HPDE6-E6E7 (cell line): ENCODE data around the gene SPATA31D4.

Experiments
- DNase-seq: peaks from one replicate; pipeline ENCODE4 v3.0.0; 2011; ENCODE audit warnings: missing footprints; ENCODE audit errors: extremely low spot score

SPATA31D4 gene

DNA sequence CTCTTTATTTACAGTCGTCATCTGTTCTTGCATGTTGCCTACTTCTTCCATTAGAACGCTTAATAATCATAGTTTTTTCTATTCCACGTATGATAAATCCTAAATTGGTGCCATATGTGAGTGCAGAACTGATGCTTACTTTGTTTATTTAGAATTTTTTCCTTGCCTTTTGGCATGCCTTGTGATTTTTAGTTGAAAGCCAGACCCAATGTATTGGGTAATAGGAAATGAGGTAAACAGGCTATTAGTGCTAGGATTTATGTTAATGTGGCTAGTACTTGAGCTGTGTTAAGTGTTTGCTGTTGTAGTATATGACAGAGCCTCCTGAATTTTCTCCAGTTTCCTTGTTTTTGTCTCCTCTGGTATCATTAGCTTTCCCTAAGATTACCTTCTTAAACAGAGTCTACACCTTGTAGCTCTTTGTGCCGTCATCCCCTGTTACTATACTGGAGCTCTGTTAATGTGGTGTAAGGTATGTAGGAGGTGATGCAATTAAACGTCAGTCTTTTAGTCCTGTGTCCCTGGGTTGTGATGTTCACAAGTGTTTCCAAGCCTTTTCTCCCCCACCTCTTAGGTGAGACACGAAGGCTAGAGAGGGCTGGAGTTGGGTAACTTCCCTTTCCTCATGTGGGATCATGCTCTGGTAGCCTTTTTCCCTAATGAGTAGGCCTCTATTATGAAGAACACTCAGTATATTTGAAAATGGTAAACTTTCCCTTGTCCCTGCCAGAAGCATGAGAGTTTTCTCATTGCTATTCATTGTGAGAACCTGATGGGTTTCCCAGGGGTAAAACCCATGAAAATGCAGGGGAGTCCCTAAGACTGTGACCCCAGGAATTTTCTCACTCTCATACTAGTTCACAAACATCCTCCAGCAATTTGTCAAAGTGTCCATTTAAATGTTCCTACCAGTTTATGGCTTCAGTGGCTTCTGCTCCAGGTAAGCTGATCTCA is 36.3 kb downstream of the SPATA31D4 start:
- no peak for DNase-seq

DNA sequence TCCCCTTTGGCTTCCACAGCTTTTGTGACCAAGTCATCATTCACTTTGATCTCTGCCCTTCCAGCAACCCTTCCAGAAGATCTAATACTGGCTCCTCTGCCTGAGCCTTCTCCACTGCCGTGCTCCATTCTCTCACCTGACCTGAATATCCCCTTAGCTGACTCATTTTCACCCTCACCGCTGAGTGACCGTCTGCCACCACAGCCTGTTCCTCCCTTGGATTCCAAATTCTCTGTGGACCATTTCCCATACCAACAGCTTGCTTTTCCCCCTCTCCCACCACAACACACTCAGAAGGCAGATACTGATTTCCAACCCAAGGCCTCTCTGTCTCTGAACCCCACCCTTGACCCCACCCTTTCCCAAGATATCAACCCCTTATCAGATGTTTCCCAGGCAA is 39.8 kb downstream of the SPATA31D4 start:
- DNase-seq, result no peak

DNA sequence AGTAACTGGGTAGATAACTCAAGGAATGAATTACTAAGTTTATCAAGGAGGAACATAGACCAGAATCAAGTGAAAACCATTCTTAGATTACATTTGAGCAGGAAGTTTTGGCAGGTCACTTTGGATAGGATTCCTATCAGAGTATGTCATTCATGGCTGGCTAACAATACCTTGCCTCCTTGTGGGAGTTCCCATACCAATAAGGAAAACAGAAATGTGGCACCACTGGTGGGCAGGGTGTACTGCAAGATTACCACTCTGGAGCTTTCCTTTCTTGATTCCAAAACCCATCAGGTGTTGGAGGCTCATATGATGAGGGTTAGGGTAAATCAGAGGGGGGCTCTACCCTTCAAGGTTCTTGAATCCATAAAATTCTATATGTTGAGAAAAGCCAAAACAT is 41.7 kb downstream of the SPATA31D4 start:
- DNase-seq, result no peak

DNA sequence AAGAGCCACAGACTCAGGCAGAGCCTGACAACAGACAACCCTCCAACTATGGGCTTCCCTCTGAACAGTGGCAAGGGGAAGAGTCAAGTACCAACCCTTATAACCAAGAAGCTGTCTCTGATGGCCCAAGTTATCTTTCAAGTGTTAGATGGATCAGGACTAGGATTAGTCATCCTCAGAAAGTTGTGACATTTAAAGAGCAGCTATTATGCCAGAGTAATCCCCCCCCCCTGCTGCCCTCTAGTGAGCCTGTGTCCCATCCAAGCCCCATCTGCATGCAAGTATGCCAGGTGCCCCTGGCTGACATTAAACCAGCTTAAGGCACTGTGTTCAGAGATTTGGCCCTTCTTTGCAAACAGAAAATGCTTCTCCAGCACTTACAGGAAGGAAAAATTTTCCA is 43.5 kb downstream of the SPATA31D4 start:
- DNase-seq, result no peak

DNA sequence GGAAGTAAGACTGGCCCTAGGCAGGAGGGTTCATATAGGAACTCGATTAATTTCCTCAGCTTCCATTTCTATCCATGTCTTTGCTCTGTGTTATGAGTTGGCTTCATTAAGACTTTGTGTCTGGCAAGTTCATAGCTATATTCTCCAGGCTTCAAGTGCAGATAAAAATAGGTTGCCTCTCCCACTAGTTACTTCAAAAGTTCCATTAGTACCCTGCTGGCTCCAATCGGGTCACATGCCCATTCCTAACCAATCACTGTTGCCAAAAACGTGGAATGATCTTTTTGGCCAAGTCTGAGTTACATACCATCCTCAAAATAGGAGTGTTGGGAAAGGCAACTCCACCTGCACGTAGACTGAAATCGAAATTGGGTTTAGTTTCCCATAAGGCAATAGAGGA is 46.5 kb downstream of the SPATA31D4 start:
- no peak for DNase-seq

DNA sequence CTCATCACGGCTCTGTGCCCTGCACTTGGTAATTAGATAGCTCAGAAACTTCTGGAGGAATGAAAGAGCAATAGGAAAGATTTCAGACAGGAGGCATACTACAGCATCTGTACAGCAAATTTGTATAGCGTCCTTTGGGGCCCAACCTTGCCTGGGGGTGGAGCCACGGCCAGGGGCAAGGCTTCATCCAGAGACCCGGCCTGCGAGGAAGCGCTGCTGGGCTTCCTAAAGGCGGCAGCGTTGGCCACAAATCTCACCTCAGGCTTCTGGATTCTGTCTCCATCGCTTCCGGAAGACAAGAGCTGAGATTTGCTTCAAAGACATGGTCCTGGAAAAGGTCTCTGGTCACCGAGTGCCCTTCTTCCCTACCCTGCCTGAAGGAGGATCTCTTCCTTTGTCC is 48.1 kb downstream of the SPATA31D4 start:
- DNase-seq, result no peak

DNA sequence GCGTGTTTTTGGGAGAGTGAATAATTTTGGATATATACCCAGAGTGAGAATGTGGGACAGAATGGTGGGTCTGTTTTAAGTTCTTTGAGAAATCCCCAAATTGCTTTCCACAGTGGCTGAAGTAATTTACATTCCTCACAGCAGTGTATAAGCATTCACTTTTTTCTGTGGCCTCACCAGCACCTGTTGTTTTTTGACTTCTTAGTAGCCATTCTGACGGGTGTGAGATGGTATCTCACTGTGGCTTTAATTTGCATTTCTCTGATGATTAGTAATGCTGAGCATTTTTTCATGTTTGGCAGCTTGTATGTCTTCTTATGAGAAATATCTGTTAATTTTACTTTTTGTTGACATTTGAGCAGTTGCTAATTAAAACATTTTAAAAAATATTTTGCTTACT is 51.0 kb downstream of the SPATA31D4 start:
- DNase-seq, result no peak

DNA sequence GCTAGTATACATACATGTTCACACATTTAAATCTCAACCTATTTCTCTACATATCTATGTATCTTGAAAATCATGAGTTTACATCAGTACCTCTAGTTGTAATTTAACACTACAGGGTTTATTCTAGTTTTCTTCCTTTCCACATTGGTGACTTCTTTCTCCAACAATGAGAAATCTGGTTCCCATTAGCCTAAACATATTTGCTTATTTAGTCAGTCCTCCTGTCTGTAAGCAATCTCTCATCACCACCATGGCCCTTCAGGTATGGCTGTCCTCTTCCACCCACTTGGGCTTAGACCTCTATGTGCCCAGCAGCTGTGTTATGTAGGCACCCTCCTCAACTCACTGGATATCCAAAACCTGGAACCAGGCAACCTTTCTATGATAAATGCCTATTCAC is 52.3 kb downstream of the SPATA31D4 start:
- DNase-seq, result no peak

DNA sequence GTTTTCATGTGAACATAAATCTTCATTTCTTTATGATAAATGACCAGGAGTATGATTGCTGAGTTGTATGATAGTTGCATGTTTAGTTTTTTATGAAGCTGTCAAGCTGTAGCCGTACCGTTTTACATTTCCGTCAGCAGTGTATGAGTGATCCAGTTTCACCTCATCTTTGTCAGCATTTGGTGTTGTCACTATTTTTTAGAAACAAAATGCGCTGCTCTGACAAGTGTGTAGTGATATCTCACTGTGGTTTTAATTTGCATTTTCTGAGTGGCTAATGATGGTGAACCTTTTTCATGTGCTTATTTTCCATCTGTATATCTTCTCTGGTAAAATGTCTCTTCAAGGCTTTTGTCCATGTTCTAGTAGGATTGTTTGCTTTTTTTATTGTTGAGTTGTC is 53.7 kb downstream of the SPATA31D4 start:
- no peak for DNase-seq
